GM21619 (cell line): ENCODE data around the gene DNAJA2.

Experiments
- ATAC-seq: cut with Tn5 transposase; IDR thresholded peaks from one replicate; pipeline ENCODE4 v1.9.1; 2021; ENCODE audit not compliant: unreplicated experiment

Gene DNAJA2

DNA sequence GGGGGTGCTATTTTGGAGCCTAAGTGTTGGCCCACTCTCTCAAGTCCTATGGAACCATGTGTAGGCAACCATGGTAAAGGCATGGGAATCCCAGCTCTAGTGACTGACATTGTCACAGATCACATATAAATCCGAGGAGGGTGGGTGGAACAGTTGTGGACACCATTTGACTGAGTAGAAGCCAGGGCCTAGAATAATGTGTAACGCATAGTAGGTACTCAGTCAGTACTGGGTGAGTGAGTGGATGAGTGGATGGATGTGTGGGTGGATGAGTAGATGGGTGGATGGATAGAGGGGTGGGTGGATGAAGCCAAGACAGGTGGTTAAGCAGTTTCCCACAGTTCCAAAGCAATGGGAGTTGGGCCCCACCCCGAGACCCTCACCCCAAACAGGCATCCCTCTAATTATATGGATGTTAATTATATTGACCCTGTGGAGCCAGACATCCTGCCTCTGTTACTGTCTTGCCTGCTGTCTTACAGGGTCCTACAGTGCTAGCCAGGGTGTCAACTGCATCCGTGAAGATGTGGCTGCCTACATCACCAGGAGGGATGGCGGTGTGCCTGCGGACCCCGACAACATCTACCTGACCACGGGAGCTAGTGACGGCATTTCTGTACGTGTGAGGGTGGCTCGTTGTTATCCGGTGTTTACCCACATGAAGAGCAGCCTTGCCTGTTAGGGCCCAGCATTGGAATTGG lies 67.0 kb downstream of the DNAJA2 start:
- ATAC-seq: no peak
